Measurements from ENCODE around the gene PTPRE.

DNA sequence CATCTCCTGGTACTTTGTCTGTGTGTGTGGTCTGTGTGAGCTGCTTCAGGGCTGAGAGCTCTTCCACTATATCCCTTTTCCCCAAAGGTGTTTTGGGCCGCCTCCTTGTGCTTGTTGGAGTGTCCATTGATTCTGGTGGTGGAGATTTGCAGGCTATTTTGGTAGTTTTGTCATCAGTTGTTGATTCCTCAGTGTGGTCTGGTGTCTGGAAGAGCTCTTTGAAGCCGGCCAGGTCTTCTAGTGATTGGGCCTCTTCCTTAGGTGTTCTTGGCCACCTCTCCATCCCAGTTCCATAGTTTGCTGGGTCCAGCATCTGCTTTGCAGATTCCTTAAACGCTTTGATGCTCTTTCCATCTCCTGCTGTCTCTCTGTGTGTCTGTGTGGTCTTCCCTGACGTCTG lies 198.5 kb downstream of the PTPRE start:
- TF ChIP-seq EZH2 (IDR thresholded peaks at IDR 0.05; ENCODE audit: borderline replicate concordance, low read depth, low read length, poor library complexity, severe bottlenecking): no peak
- TF ChIP-seq, protein P1, sequence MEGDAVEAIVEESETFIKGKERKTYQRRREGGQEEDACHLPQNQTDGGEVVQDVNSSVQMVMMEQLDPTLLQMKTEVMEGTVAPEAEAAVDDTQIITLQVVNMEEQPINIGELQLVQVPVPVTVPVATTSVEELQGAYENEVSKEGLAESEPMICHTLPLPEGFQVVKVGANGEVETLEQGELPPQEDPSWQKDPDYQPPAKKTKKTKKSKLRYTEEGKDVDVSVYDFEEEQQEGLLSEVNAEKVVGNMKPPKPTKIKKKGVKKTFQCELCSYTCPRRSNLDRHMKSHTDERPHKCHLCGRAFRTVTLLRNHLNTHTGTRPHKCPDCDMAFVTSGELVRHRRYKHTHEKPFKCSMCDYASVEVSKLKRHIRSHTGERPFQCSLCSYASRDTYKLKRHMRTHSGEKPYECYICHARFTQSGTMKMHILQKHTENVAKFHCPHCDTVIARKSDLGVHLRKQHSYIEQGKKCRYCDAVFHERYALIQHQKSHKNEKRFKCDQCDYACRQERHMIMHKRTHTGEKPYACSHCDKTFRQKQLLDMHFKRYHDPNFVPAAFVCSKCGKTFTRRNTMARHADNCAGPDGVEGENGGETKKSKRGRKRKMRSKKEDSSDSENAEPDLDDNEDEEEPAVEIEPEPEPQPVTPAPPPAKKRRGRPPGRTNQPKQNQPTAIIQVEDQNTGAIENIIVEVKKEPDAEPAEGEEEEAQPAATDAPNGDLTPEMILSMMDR (conservative IDR thresholded peaks at IDR 0.05; ENCODE audit: low read depth, low read length): no peak

Measured in A673 (cell line).